Panc1 (cell line): ENCODE measurements around the gene TNFRSF18.

Source experiments
- SIN3A ChIP-seq: IDR thresholded peaks from 2 replicates; pipeline ENCODE4 v1.6.1; 2012; ENCODE audit warnings: low read depth, mild to moderate bottlenecking, low read length, moderate library complexity, borderline replicate concordance; ENCODE audit not compliant: insufficient read depth
- TF ChIP-seq, protein P1 (sequence below), 2 experiments: IDR thresholded peaks; 2 replicates each; pipeline ENCODE4 v1.6.1; 2011 to 2012; ENCODE audit warnings: low read depth in 2 of 2, control low read depth in 1 of 2, low read length in 1 of 2, mild to moderate bottlenecking in 1 of 2, moderate library complexity in 1 of 2; ENCODE audit not compliant: insufficient read depth in 1 of 2

DNA sequence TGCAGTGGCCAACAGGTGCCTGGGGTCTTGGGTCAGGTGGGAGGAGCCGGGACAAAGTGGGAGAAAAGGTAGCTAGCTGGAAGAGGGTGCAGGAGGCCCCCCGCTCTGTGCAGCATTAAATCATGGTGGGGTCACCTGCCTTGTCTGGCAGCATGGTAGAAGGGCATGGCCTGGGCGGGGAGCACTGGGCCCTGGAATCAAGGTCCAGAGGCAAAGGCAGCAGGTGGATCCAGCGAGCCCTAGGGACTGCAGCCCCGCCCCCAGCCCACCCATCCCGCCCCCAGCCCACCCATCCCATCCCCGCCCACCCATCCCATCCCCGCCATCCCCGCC, 49.4 kb downstream of the TNFRSF18 start:
- TF ChIP-seq, protein P1, sequence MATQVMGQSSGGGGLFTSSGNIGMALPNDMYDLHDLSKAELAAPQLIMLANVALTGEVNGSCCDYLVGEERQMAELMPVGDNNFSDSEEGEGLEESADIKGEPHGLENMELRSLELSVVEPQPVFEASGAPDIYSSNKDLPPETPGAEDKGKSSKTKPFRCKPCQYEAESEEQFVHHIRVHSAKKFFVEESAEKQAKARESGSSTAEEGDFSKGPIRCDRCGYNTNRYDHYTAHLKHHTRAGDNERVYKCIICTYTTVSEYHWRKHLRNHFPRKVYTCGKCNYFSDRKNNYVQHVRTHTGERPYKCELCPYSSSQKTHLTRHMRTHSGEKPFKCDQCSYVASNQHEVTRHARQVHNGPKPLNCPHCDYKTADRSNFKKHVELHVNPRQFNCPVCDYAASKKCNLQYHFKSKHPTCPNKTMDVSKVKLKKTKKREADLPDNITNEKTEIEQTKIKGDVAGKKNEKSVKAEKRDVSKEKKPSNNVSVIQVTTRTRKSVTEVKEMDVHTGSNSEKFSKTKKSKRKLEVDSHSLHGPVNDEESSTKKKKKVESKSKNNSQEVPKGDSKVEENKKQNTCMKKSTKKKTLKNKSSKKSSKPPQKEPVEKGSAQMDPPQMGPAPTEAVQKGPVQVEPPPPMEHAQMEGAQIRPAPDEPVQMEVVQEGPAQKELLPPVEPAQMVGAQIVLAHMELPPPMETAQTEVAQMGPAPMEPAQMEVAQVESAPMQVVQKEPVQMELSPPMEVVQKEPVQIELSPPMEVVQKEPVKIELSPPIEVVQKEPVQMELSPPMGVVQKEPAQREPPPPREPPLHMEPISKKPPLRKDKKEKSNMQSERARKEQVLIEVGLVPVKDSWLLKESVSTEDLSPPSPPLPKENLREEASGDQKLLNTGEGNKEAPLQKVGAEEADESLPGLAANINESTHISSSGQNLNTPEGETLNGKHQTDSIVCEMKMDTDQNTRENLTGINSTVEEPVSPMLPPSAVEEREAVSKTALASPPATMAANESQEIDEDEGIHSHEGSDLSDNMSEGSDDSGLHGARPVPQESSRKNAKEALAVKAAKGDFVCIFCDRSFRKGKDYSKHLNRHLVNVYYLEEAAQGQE (IDR thresholded peaks at IDR 0.05; ENCODE audit: insufficient read depth in 1 of 2, low read depth in 2 of 2, low read length in 1 of 2), result no peak
- TF ChIP-seq SIN3A, result no peak
